ENCODE measurements around the gene E2F3. TPM values are rescaled to one million over a fixed set of nuclear protein-coding genes. Genes with fewer than 3 reads are reported as not detected.

E2F3 gene
- total RNA-seq, 2 donors from 2014 or later, result 38.2 TPM

GRCh38 chr6:20415712-20416454 lies 14.2 kb downstream of the E2F3 start:
- Mint-ChIP-seq H3K27me3 (ENCODE audit: insufficient read depth) (no peaks in the 10 kb centered on the region), H3K4me1 (peaks cover 65% of the 10 kb centered on the region), H3K27ac (no peak overlapping the region), H3K36me3 (ENCODE audit: low read depth) (peaks cover 4% of the 10 kb centered on the region), H3K9me3 (no peaks in the 10 kb centered on the region), H3K4me3 (no peak overlapping the region)
- no peak overlapping the region for H3K4me3 ChIP-seq (ENCODE audit: low read length)
- H3K9ac ChIP-seq (ENCODE audit: extremely low read depth, low read length, poor library complexity, severe bottlenecking), result no peak overlapping the region
- no peak overlapping the region for H3K27ac ChIP-seq (ENCODE audit: low read depth, low read length)
- no peak for DNase-seq
- H3K9me3 ChIP-seq (ENCODE audit: control insufficient read depth, low read length), result peaks cover under 1% of the 10 kb centered on the region
- H3K27me3 ChIP-seq (ENCODE audit: control insufficient read depth, insufficient read depth, low read length, poor library complexity, severe bottlenecking), result no peaks in the 10 kb centered on the region
- H3K4me1 ChIP-seq (ENCODE audit: control insufficient read depth, insufficient read depth, low read length), result peaks cover 37% of the 10 kb centered on the region
- 89 to 96% methylated on average over 4 to 6 of the region's 6 CpGs for WGBS, 2 experiments (ENCODE audit: insufficient coverage in 1 of 2, insufficient read length in 1 of 2)
- TF ChIP-seq CTCF (conservative IDR thresholded peaks at IDR 0.05), result no peak
- peaks cover 32% of the 10 kb centered on the region for H3K36me3 ChIP-seq (ENCODE audit: control insufficient read depth, insufficient read depth, low read length)

GRCh38 chr6:20416567-20417345 lies 15.1 kb downstream of the E2F3 start:
- H3K36me3 Mint-ChIP-seq (ENCODE audit: low read depth), result peaks cover 13% of the 10 kb centered on the region
- no peaks in the 10 kb centered on the region for H3K27me3 Mint-ChIP-seq (ENCODE audit: insufficient read depth)
- Histone ChIP-seq H3K9me3 (ENCODE audit: control insufficient read depth, low read length) (peaks cover 5% of the 10 kb centered on the region), H3K4me3 (ENCODE audit: low read length) (no peak overlapping the region), H3K4me1 (ENCODE audit: control insufficient read depth, insufficient read depth, low read length) (peaks cover 37% of the 10 kb centered on the region), H3K36me3 (ENCODE audit: control insufficient read depth, insufficient read depth, low read length) (peaks cover 35% of the 10 kb centered on the region), H3K9ac (ENCODE audit: extremely low read depth, low read length, poor library complexity, severe bottlenecking) (no peak overlapping the region), H3K27ac (ENCODE audit: low read depth, low read length) (no peak overlapping the region), H3K27me3 (ENCODE audit: control insufficient read depth, insufficient read depth, low read length, poor library complexity, severe bottlenecking) (no peaks in the 10 kb centered on the region)
- H3K9me3 Mint-ChIP-seq, result no peaks in the 10 kb centered on the region
- WGBS, 2 experiments (ENCODE audit: insufficient coverage in 1 of 2, insufficient read length in 1 of 2), result 72 to 81% methylated on average over 3 to 4 of the region's 4 CpGs
- TF ChIP-seq CTCF (conservative IDR thresholded peaks at IDR 0.05), result no peak
- peaks cover 59% of the 10 kb centered on the region for H3K4me1 Mint-ChIP-seq
- H3K27ac Mint-ChIP-seq, result no peak overlapping the region
- no peak overlapping the region for H3K4me3 Mint-ChIP-seq
- no peak for DNase-seq

GRCh38 chr6:20417819-20418218 lies 16.1 kb downstream of the E2F3 start:
- no peak for TF ChIP-seq CTCF (conservative IDR thresholded peaks at IDR 0.05)
- Mint-ChIP-seq H3K4me1 (peaks cover 53% of the 10 kb centered on the region), H3K27ac (no peak overlapping the region), H3K36me3 (ENCODE audit: low read depth) (peaks cover 17% of the 10 kb centered on the region), H3K9me3 (no peaks in the 10 kb centered on the region), H3K4me3 (no peak overlapping the region), H3K27me3 (ENCODE audit: insufficient read depth) (no peaks in the 10 kb centered on the region)
- Histone ChIP-seq H3K4me3 (ENCODE audit: low read length) (peak overlapping the region; percentile 59), H3K27ac (ENCODE audit: low read depth, low read length) (no peak overlapping the region), H3K9ac (ENCODE audit: extremely low read depth, low read length, poor library complexity, severe bottlenecking) (no peak overlapping the region), H3K36me3 (ENCODE audit: control insufficient read depth, insufficient read depth, low read length) (peaks cover 33% of the 10 kb centered on the region), H3K27me3 (ENCODE audit: control insufficient read depth, insufficient read depth, low read length, poor library complexity, severe bottlenecking) (no peaks in the 10 kb centered on the region), H3K4me1 (ENCODE audit: control insufficient read depth, insufficient read depth, low read length) (peaks cover 34% of the 10 kb centered on the region), H3K9me3 (ENCODE audit: control insufficient read depth, low read length) (peaks cover 5% of the 10 kb centered on the region)
- DNase-seq, result no peak
- WGBS, 2 experiments (ENCODE audit: insufficient coverage in 1 of 2, insufficient read length in 1 of 2), result 88% methylated on average over 3 to 6 of the region's 6 CpGs
